Common myeloid progenitor, CD34-positive (primary cell): ENCODE data around the gene ALOX15B.

Source experiments
- CTCF ChIA-PET: fragments of 350-600 bp; sonication (Branson Sonifier 250); formaldehyde crosslinking; loops from one replicate; lab custom pipeline; 2021; ENCODE audit warnings: antibody characterized with exemption; lab: Charles Lee
- POLR2A ChIA-PET: fragments of 350-600 bp; sonication (Branson Sonifier 250); formaldehyde crosslinking; loops from one replicate; lab custom pipeline; 2021; ENCODE audit warnings: antibody characterized with exemption; lab: Charles Lee
- DNase-seq, 3 donors: peaks; one replicate each; pipeline versions ENCODE4 v3.0.0 to v3.0.0-alpha.2; 2013
- H3K27ac ChIP-seq, 2 experiments: 1 replicate in 1 of 2; 2 replicates in 1 of 2; pipeline ENCODE4 v1.7.0; 2013; ENCODE audit warnings: inconsistent platforms in 2 of 2, low read length in 2 of 2, mild to moderate bottlenecking in 2 of 2, low read depth in 1 of 2, moderate library complexity in 1 of 2; ENCODE audit not compliant: severe bottlenecking in 2 of 2, insufficient read depth in 1 of 2, poor library complexity in 1 of 2
- H3K27me3 ChIP-seq, 5 experiments: replicated peaks in 2 of 5; 1 replicate in 3 of 5; 2 replicates in 2 of 5; pipeline versions ENCODE4 v1.6.1 to v1.7.0; 2013; ENCODE audit warnings: low read length in 4 of 5, mild to moderate bottlenecking in 2 of 5, moderate library complexity in 2 of 5, inconsistent platforms in 1 of 5; ENCODE audit not compliant: insufficient read depth in 5 of 5, control insufficient read depth in 4 of 5
- H3K36me3 ChIP-seq, 4 experiments: 1 replicate in 2 of 4; 2 replicates in 2 of 4; pipeline versions ENCODE4 v1.6.1 to v1.7.0; 2013; ENCODE audit warnings: low read length in 3 of 4, control low read depth in 1 of 4, mild to moderate bottlenecking in 1 of 4; ENCODE audit not compliant: control insufficient read depth in 4 of 4, insufficient read depth in 4 of 4
- H3K4me1 ChIP-seq, 4 experiments: 1 replicate in 3 of 4; 2 replicates in 1 of 4; pipeline versions ENCODE4 v1.6.1 to v1.7.1; 2013; ENCODE audit warnings: low read length in 3 of 4, mild to moderate bottlenecking in 3 of 4, control low read depth in 1 of 4, inconsistent platforms in 1 of 4, moderate library complexity in 1 of 4; ENCODE audit not compliant: control insufficient read depth in 4 of 4, insufficient read depth in 4 of 4; ENCODE audit errors: control extremely low read depth in 1 of 4
- H3K4me3 ChIP-seq, 7 experiments: 1 replicate in 4 of 7; 2 replicates in 3 of 7; pipeline versions ENCODE4 v1.5.1 to v1.7.0; 2013; ENCODE audit warnings: mild to moderate bottlenecking in 7 of 7, low read length in 6 of 7, moderate library complexity in 6 of 7, inconsistent platforms in 2 of 7, low read depth in 2 of 7, control low read depth in 1 of 7; ENCODE audit not compliant: insufficient read depth in 4 of 7, control insufficient read depth in 1 of 7; ENCODE audit errors: extremely low read depth in 1 of 7
- H3K9me3 ChIP-seq, 5 experiments: 1 replicate in 4 of 5; 2 replicates in 1 of 5; pipeline versions ENCODE4 v1.6.1 to v1.7.1; 2013; ENCODE audit warnings: low read length in 4 of 5, mild to moderate bottlenecking in 2 of 5, inconsistent platforms in 1 of 5, low read depth in 1 of 5, moderate library complexity in 1 of 5; ENCODE audit not compliant: control insufficient read depth in 4 of 5, insufficient read depth in 2 of 5; ENCODE audit errors: control extremely low read depth in 1 of 5
- WGBS: methylation state at CpG from one replicate; pipeline ENCODE4 v1.1.5; 2013; ENCODE audit not compliant: insufficient coverage; 5-methylcytosine and 5-hydroxymethylcytosine counted together

Gene ALOX15B

DNA sequence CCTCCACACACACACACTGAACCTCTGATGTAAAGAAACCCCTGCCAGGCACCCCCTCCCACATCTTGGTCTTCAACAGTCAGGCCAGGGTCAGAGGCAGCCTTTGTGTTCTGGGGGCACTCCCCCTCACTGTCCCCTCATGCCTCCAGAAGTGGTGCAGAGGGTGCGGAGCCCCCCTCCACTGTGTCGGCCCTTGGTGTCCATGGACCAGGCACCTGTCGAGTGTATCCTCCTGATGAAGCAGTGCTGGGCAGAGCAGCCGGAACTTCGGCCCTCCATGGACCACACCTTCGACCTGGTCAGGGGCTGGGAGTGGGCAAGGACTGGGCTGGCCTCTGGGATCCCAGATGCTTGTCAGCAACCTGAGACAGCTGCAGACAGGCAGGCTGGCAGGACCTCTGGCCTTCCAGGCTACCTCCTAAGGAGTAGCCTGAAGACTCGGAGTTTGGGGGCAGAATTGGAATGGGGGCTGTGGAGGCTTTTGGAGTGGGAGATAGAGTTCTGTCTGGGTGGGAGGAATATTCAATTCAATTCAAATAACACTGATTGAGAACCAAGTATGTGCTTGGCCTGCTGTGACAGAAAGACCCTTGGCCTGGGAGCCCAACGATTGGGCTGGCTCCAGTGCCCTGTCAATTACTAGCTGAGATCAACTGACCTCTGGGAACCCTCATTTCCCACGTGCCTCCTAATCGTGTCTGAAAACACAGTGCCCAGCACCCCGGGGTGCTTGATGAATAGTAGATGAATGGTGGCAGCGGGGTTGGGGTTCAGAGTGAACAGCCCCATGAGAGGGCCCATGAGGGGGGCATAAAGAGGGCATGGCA, 24.9 kb upstream of the ALOX15B start:
- no peak for DNase-seq

DNA sequence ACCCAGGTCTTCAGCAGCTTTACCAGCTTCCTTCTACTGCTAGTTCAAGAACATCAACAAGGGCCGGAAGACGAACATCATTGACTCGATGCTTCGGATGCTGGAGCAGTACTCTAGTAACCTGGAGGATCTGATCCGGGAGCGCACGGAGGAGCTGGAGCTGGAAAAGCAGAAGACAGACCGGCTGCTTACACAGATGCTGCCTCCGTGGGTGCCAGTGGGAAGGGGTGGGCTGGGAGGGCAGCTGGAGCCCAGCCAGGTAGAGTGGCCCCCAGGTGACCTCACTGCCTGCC, 24.4 kb upstream of the ALOX15B start:
- WGBS: 100% methylated on average over 8 of the region's 9 CpGs
- no peaks in the 10 kb centered on the region for H3K9me3 ChIP-seq
- no peaks in the 10 kb centered on the region for H3K36me3 ChIP-seq
- H3K27me3 ChIP-seq: peaks cover 0 to 3% (median 0%) of the 10 kb centered on the region in 5 experiments
- H3K4me3 ChIP-seq: no peak overlapping the region
- no peak overlapping the region for H3K27ac ChIP-seq
- peaks cover 7 to 56% (median 54%) of the 10 kb centered on the region in 4 experiments for H3K4me1 ChIP-seq
- no peak for DNase-seq
- ChIA-PET POLR2A (no interaction called here), CTCF (interaction anchor here (0.5 to 10.9 kb wide), 7 partner anchors 9 to 882 kb away, joined by 3 to 117 read pairs (median 3); partner anchors contain the start of genes ALOX15B, CYB5D1 and NAA38)

More for the DNA sequence above, 24.9 kb upstream of the ALOX15B start:
- H3K4me3 ChIP-seq: no peak overlapping the region
- no peaks in the 10 kb centered on the region for H3K36me3 ChIP-seq
- CTCF ChIA-PET: interaction anchor here (0.5 to 10.9 kb wide), 8 partner anchors 9 to 882 kb away, joined by 3 to 117 read pairs (median 4); partner anchors contain the start of genes ALOX15B, CYB5D1 and NAA38
- H3K9me3 ChIP-seq: no peaks in the 10 kb centered on the region
- H3K27ac ChIP-seq: no peak overlapping the region
- POLR2A ChIA-PET: interaction anchor here (1.0 kb wide), 1 partner anchor 25 kb away, joined by 3 read pairs; no protein-coding TSS in a partner anchor
- WGBS: 97% methylated on average over 11 of the region's 12 CpGs
- peaks cover 0 to 3% (median 0%) of the 10 kb centered on the region in 5 experiments for H3K27me3 ChIP-seq
- H3K4me1 ChIP-seq: peaks cover 3 to 50% (median 48%) of the 10 kb centered on the region in 4 experiments

DNA sequence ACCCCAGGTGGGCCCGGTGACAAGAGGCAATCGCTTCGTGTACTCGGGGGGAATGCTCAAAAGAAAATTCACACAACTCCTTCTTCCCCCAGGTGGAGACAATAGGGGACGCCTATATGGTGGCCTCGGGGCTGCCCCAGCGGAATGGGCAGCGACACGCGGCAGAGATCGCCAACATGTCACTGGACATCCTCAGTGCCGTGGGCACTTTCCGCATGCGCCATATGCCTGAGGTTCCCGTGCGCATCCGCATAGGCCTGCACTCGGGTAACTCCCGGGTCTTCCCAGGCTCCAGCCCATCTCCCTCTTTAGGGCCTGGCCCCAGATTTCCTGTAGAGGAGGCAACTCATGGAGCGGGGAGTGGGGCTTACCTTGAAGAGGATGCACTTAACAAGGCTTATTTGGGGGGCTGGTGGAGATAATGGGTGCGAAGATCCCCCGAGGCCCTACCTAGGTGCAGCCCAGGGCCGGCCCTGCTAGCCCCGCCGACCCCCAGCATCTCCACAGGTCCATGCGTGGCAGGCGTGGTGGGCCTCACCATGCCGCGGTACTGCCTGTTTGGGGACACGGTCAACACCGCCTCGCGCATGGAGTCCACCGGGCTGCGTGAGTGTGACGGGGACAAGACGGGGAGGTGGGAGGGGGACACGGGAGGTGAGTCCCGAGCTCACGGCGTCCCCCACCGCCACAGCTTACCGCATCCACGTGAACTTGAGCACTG, 23.5 kb upstream of the ALOX15B start:
- WGBS: 90% methylated on average over 31 of the region's 44 CpGs

DNA sequence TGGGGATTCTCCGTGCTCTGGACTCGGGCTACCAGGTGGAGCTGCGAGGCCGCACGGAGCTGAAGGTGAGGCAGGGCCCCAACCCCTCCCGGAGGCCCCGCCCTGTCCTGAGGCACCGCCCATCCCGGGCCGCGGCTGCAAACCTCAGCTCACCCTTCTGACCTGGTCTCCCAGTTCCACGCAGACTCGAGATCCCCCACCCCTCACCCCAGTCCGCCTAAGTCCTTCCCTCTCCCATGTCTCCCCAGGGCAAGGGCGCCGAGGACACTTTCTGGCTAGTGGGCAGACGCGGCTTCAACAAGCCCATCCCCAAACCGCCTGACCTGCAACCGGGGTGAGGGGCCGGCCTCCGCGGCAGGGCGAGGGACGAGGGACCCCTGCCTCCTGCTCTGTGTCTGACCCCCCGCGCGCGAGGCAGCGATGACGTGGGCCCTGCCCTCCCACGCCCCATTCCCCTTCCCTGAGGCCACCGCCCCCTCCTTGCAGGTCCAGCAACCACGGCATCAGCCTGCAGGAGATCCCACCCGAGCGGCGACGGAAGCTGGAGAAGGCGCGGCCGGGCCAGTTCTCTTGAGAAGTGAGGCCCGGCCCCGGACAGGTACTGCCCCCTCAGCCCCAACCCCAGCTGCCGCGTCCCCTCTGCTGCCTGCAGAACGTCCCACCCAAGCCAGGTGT, 22.8 kb upstream of the ALOX15B start:
- H3K4me3 ChIP-seq: peak overlapping the region; percentile 11 to 77 (median 65)
- peaks cover 0 to 3% (median 0%) of the 10 kb centered on the region in 5 experiments for H3K27me3 ChIP-seq
- ChIA-PET POLR2A (no interaction called here), CTCF (interaction anchor here (1.0 to 10.9 kb wide), 11 partner anchors 11 to 116 kb away, joined by 3 to 117 read pairs (median 7); partner anchors contain the start of genes ALOX15B and GUCY2D)
- H3K4me1 ChIP-seq: peaks cover 7 to 65% (median 61%) of the 10 kb centered on the region in 4 experiments
- no peaks in the 10 kb centered on the region for H3K36me3 ChIP-seq
- 3% methylated on average over 41 of the region's 46 CpGs for WGBS
- H3K9me3 ChIP-seq: no peaks in the 10 kb centered on the region
- no peak overlapping the region for H3K27ac ChIP-seq
- DNase-seq: peak in 2 of 3 donors; percentile 26 to 43

More for the DNA sequence above, 23.5 kb upstream of the ALOX15B start:
- Histone ChIP-seq H3K36me3 (no peaks in the 10 kb centered on the region), H3K4me1 (peaks cover 7 to 65% (median 61%) of the 10 kb centered on the region in 4 experiments), H3K27me3 (peaks cover 0 to 3% (median 0%) of the 10 kb centered on the region in 5 experiments), H3K4me3 (peak overlapping the region in 5 of 7 experiments; percentile 11 to 77 (median 72)), H3K9me3 (no peaks in the 10 kb centered on the region), H3K27ac (no peak overlapping the region)
- POLR2A ChIA-PET: no interaction called here
- no peak for DNase-seq
- CTCF ChIA-PET: interaction anchor here (1.0 to 10.9 kb wide), 10 partner anchors 10 to 158 kb away, joined by 3 to 117 read pairs (median 6); partner anchors contain the start of genes ALOX15B, CYB5D1, GUCY2D and NAA38

DNA sequence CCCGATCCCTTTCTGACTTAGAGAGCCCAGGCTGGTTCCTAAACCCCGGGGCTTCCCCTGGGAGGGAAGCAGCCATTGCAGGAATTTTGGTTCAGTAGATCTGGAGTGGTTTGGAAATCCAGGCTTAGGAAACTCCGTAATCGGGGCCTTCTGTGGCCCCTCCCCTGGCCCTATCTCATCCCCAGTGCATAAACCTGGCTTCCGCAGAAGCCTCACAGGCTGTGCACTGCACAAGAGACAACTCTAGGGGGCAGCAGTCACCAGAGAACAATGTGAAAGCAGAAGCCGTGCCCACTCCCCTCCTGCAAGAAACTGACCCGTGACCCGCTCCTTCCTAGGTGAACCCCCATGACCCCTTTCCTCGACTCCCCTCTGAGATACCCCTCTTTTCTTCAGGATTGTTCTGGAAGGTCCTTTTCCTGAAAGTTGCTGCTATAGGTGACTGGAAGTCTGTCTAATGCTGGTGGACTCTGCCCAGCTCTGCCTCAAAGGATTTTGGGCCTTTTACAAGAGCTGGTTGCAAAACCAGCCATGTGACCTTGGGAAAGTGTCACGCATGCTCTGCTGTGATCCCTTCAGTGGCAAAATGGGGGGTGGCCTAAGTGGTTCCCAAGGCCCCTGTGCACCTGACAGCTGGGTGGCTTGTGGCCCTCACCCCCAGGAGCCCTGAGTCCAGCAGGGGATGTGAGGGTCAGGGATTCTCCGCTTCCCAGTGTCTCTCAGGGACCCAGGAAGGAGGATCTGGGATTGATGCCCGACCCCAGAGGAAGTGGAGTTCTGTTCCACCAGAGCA, 22.0 kb upstream of the ALOX15B start:
- DNase-seq: peak in 2 of 3 donors; percentile 77 to 78
- no peak overlapping the region for H3K27ac ChIP-seq
- ChIA-PET CTCF (interaction anchor here (0.7 to 10.9 kb wide), 22 partner anchors 11 to 117 kb away, joined by 3 to 117 read pairs (median 6); partner anchors contain the start of genes ALOX15B and GUCY2D), POLR2A (interaction anchor here (1.2 kb wide), 1 partner anchor 40 kb away, joined by 5 read pairs; no protein-coding TSS in a partner anchor)
- no peaks in the 10 kb centered on the region for H3K36me3 ChIP-seq
- no peaks in the 10 kb centered on the region for H3K9me3 ChIP-seq
- H3K4me1 ChIP-seq: peaks cover 7 to 65% (median 61%) of the 10 kb centered on the region in 4 experiments
- 31% methylated on average over 10 of the region's 12 CpGs for WGBS
- H3K27me3 ChIP-seq: peaks cover 0 to 3% (median 0%) of the 10 kb centered on the region in 5 experiments
- H3K4me3 ChIP-seq: peak overlapping the region; percentile 11 to 77 (median 65)
